Neural progenitor cell (in vitro differentiated cells): Measurements from ENCODE around the gene HDDC2. TPM values are rescaled to one million over a fixed set of nuclear protein-coding genes. Genes with fewer than 3 reads are reported as not detected.

Source experiments
- DNase-seq: peaks from one replicate; pipeline ENCODE4 v3.0.0-alpha.2; 2016; ENCODE audit warnings: low spot score
- H2AFZ ChIP-seq: fragments of 200-600 bp; sonication (generic); replicated peaks from 2 replicates; pipeline ENCODE4 v1.6.1; 2016; ENCODE audit warnings: antibody characterized with exemption
- H3F3A ChIP-seq: fragments of 200-600 bp; sonication (generic); 2 replicates; pipeline ENCODE4 v1.6.1; 2016; ENCODE audit warnings: antibody characterized with exemption, low read depth
- H3K27ac ChIP-seq: fragments of 200-600 bp; sonication (generic); 2 replicates; pipeline ENCODE4 v1.5.1; 2016; ENCODE audit warnings: mild to moderate bottlenecking
- H3K27me3 ChIP-seq: fragments of 200-600 bp; sonication (generic); 2 replicates; pipeline ENCODE4 v1.6.1; 2016; ENCODE audit warnings: mild to moderate bottlenecking, moderate library complexity
- H3K36me3 ChIP-seq: fragments of 200-600 bp; sonication (generic); 2 replicates; pipeline ENCODE4 v1.5.1; 2016
- H3K4me1 ChIP-seq: fragments of 200-600 bp; sonication (generic); 2 replicates; pipeline ENCODE4 v1.6.1; 2016; ENCODE audit warnings: mixed run types
- H3K4me2 ChIP-seq: fragments of 200-600 bp; sonication (generic); 2 replicates; pipeline ENCODE4 v1.6.1; 2016
- H3K4me3 ChIP-seq: fragments of 200-600 bp; sonication (generic); 2 replicates; pipeline ENCODE4 v1.5.1; 2016
- H3K79me2 ChIP-seq: fragments of 200-600 bp; sonication (generic); 2 replicates; pipeline ENCODE4 v1.6.1; 2016; ENCODE audit warnings: low read depth
- H3K9ac ChIP-seq: fragments of 200-600 bp; sonication (generic); 2 replicates; pipeline ENCODE4 v1.6.1; 2016
- H3K9me3 ChIP-seq: fragments of 200-600 bp; sonication (generic); 2 replicates; pipeline ENCODE4 v1.5.1; 2016; ENCODE audit warnings: low read depth
- H4K20me1 ChIP-seq: fragments of 200-600 bp; sonication (generic); 2 replicates; pipeline ENCODE4 v1.6.1; 2016; ENCODE audit warnings: low read depth
- H3K27ac Mint-ChIP-seq: 3 replicates; pipeline ENCODE4 v1.8.0; 2021; ENCODE audit warnings: mixed read lengths
- H3K27me3 Mint-ChIP-seq: 2 replicates; pipeline ENCODE4 v1.8.0; 2022; ENCODE audit warnings: low read depth, mild to moderate bottlenecking, inconsistent platforms, moderate library complexity, mixed read lengths; ENCODE audit not compliant: insufficient read depth
- H3K36me3 Mint-ChIP-seq: 3 replicates; pipeline ENCODE4 v1.8.0; 2021; ENCODE audit warnings: mixed read lengths
- H3K4me1 Mint-ChIP-seq: 3 replicates; pipeline ENCODE4 v1.8.0; 2021; ENCODE audit warnings: mixed read lengths
- H3K4me3 Mint-ChIP-seq: 3 replicates; pipeline ENCODE4 v1.8.0; 2021; ENCODE audit warnings: mild to moderate bottlenecking, moderate library complexity, mixed read lengths
- H3K9me3 Mint-ChIP-seq: 3 replicates; pipeline ENCODE4 v1.8.0; 2020; ENCODE audit warnings: mixed read lengths
- EZH2 ChIP-seq: fragments of 200-600 bp; sonication (generic); IDR thresholded peaks from 2 replicates; pipeline ENCODE4 v1.6.1; 2017; ENCODE audit warnings: antibody characterized with exemption, mild to moderate bottlenecking, moderate library complexity
- EZH2phosphoT487 ChIP-seq: fragments of 200-600 bp; sonication (generic); IDR thresholded peaks from 2 replicates; pipeline ENCODE4 v1.6.1; 2017; ENCODE audit warnings: antibody characterized with exemption
- total RNA-seq: library from RNA; depleted of rRNA; stranded (reverse); fragments of >200 nt; gene quantifications from 2 replicates; pipeline ENCODE4 v1.2.3, GENCODE V29; 2015; ENCODE audit warnings: low replicate concordance
- TF ChIP-seq, protein P1 (sequence below): fragments of 200-600 bp; sonication (generic); IDR thresholded peaks from 2 replicates; pipeline ENCODE4 v1.5.1; 2017; ENCODE audit warnings: antibody characterized with exemption, mild to moderate bottlenecking

HDDC2 gene
- total RNA-seq, 1 donor from 2014 or later: 114 TPM

DNA sequence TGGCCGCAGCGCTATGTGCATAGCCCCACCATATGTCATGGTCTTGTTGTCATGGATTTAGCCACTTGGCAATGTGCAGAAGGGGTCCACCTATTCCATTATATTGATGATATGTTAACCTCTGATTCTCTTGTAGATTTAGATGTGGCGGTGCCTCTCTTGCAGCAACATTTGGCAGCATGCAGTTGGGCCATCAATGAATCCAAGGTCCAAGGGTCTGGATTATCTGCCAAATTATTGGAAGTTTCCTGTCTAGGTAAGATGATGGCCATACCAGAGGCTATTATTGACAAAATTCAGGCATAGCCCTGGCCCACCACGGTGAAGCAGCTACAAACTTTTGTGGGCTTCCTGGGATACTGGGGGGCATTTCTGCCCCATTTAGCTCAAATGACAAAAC, 31.4 kb downstream of the HDDC2 start:
- no peaks in the 10 kb centered on the region for H3K79me2 ChIP-seq
- Mint-ChIP-seq H3K4me1 (peaks cover 5% of the 10 kb centered on the region), H3K27ac (no peak overlapping the region), H3K36me3 (peaks cover 8% of the 10 kb centered on the region), H3K27me3 (peaks cover 2% of the 10 kb centered on the region), H3K9me3 (no peaks in the 10 kb centered on the region), H3K4me3 (no peak overlapping the region)
- H4K20me1 ChIP-seq: no peaks in the 10 kb centered on the region
- no peak overlapping the region for H3K9ac ChIP-seq
- H3K27me3 ChIP-seq: no peaks in the 10 kb centered on the region
- DNase-seq: no peak
- no peak overlapping the region for H3K4me3 ChIP-seq
- H3K27ac ChIP-seq: no peak overlapping the region
- no peaks in the 10 kb centered on the region for H3F3A ChIP-seq
- TF ChIP-seq EZH2phosphoT487 (no peak), EZH2 (no peak)
- TF ChIP-seq, protein P1, sequence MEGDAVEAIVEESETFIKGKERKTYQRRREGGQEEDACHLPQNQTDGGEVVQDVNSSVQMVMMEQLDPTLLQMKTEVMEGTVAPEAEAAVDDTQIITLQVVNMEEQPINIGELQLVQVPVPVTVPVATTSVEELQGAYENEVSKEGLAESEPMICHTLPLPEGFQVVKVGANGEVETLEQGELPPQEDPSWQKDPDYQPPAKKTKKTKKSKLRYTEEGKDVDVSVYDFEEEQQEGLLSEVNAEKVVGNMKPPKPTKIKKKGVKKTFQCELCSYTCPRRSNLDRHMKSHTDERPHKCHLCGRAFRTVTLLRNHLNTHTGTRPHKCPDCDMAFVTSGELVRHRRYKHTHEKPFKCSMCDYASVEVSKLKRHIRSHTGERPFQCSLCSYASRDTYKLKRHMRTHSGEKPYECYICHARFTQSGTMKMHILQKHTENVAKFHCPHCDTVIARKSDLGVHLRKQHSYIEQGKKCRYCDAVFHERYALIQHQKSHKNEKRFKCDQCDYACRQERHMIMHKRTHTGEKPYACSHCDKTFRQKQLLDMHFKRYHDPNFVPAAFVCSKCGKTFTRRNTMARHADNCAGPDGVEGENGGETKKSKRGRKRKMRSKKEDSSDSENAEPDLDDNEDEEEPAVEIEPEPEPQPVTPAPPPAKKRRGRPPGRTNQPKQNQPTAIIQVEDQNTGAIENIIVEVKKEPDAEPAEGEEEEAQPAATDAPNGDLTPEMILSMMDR: no peak
- H2AFZ ChIP-seq: no peak overlapping the region
- H3K4me1 ChIP-seq: no peaks in the 10 kb centered on the region
- no peaks in the 10 kb centered on the region for H3K9me3 ChIP-seq
- H3K36me3 ChIP-seq: peaks cover 4% of the 10 kb centered on the region
- H3K4me2 ChIP-seq: no peak overlapping the region

DNA sequence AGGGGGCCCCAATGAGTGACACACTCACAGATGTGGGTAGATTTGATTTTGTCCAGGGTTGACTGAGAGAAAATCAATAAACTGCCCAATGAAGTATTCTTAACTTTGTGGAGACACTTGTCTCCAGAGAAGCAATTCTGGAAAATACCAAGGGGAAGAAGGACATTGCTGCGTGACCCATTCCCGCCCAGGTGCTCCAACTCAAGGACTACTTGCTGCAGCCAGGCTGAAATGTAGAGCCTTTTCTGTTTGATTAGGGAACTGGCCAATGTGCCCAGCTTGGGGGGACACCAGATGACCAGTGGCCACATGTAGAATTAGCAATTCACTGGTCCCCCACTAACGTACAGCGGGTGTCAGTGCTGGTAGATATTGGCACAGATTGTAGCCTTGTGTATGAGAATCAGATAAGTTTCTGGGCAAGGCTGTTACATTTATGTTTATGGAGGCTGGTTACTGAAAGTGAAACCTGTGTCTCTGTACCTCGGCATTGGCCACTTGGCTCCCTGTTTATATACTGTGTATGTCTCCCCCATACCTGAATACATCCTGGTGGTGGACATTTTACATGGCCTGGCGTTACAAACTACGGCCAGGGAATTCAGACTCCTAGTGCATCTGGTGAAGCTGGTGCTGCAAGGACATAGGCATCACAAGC, 32.3 kb downstream of the HDDC2 start:
- H3K27me3 ChIP-seq: no peaks in the 10 kb centered on the region
- no peak overlapping the region for H3K4me3 Mint-ChIP-seq
- no peak overlapping the region for H3K4me2 ChIP-seq
- H3F3A ChIP-seq: no peaks in the 10 kb centered on the region
- no peak for DNase-seq
- H4K20me1 ChIP-seq: no peaks in the 10 kb centered on the region
- H3K9me3 Mint-ChIP-seq: no peaks in the 10 kb centered on the region
- H3K27me3 Mint-ChIP-seq: peaks cover 2% of the 10 kb centered on the region
- H3K4me1 Mint-ChIP-seq: no peaks in the 10 kb centered on the region
- H3K4me1 ChIP-seq: no peaks in the 10 kb centered on the region
- H3K4me3 ChIP-seq: no peak overlapping the region
- H3K79me2 ChIP-seq: no peaks in the 10 kb centered on the region
- no peak overlapping the region for H3K9ac ChIP-seq
- H3K36me3 ChIP-seq: no peaks in the 10 kb centered on the region
- no peak overlapping the region for H3K27ac ChIP-seq
- peaks cover 8% of the 10 kb centered on the region for H3K36me3 Mint-ChIP-seq
- no peak overlapping the region for H3K27ac Mint-ChIP-seq
- H2AFZ ChIP-seq: no peak overlapping the region
- no peaks in the 10 kb centered on the region for H3K9me3 ChIP-seq
- TF ChIP-seq EZH2phosphoT487 (no peak), EZH2 (no peak)
- TF ChIP-seq, protein P1: no peak

DNA sequence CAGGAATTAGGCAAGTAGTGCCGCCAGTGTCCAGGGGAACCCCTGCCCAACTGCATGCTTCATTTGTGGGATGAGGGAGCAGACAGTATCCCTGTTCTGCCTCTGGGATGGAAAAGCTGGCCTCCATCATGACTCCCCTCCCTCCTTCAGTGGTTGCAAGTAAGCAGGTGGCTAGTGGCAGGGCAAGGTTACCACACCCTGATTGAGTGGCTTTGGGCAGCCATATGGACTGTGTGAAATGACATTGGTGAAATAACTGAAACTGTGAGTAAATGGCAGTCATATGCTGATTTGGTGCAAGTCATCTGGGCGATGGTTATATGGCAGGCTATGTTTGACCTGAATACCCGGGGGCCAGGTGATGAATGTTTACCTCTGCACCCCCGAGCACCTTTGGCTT, 33.0 kb downstream of the HDDC2 start:
- no peak for DNase-seq
- no peak overlapping the region for H3K9ac ChIP-seq
- H3K4me2 ChIP-seq: no peak overlapping the region
- no peaks in the 10 kb centered on the region for H3K27me3 ChIP-seq
- Mint-ChIP-seq H3K27me3 (peaks cover 2% of the 10 kb centered on the region), H3K9me3 (no peaks in the 10 kb centered on the region), H3K4me3 (no peak overlapping the region), H3K4me1 (no peaks in the 10 kb centered on the region), H3K27ac (no peak overlapping the region), H3K36me3 (peaks cover 6% of the 10 kb centered on the region)
- no peak for TF ChIP-seq EZH2
- TF ChIP-seq, protein P1: no peak
- TF ChIP-seq EZH2phosphoT487: no peak
- no peak overlapping the region for H3K4me3 ChIP-seq
- no peak overlapping the region for H2AFZ ChIP-seq
- no peaks in the 10 kb centered on the region for H3K9me3 ChIP-seq
- H3K27ac ChIP-seq: no peak overlapping the region
- no peaks in the 10 kb centered on the region for H3K79me2 ChIP-seq
- H3K4me1 ChIP-seq: no peaks in the 10 kb centered on the region
- H3K36me3 ChIP-seq: no peaks in the 10 kb centered on the region
- no peaks in the 10 kb centered on the region for H3F3A ChIP-seq
- no peaks in the 10 kb centered on the region for H4K20me1 ChIP-seq
